Activated naive CD4-positive, alpha-beta T cell treated with anti-CD3 and anti-CD28 coated beads, Interleukin-2, amount 50 U/mL, for 16 hours (primary cell): ENCODE data around the gene TTC39B.
"Not testable (repeated sequence)": the region's sequence is repeated elsewhere in the genome, so short reads cannot be mapped to it uniquely, and the experiment has no call there.

Experiments
- DNase-seq: peaks from one replicate; pipeline ENCODE4 v3.0.0-alpha.2; 2020

Gene TTC39B

DNA sequence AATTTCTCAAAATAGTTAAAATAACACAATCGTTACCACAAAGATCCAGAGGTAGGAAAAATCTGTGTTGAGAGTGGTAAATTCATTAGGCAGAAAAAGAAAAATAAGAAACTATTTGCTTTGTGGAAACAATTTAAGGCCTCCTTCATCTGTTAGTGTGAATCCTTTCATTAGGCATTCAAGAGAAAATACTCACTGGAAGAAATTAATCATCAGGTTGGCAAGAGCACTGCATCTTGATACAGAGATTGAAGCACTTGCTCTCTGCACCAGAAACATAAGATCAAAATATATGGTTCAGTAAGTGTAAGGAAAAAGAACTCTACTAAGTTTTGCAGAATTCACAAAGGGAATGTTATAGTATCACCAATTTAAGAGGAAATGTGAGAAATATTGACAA lies 44.4 kb downstream of the TTC39B start:
- no peak for DNase-seq

DNA sequence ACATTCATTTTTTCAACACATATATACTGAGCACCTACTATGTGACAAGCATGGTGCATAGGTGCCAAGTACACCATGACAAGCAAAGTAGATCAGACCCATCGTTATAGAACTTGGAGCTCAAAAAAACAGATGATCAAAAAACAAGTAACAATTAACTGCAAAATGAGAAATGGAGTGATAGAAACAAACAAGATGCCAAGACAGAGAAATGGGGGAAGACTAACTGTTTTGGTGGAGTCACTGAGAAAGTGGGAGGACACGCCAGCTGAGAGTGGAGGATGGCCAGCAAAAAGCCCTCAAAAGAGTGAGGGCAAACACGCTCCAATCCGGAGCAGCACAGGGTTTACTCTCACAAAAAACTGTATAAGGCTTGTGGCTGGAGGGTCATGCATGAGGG lies 50.6 kb downstream of the TTC39B start:
- DNase-seq: no peak

DNA sequence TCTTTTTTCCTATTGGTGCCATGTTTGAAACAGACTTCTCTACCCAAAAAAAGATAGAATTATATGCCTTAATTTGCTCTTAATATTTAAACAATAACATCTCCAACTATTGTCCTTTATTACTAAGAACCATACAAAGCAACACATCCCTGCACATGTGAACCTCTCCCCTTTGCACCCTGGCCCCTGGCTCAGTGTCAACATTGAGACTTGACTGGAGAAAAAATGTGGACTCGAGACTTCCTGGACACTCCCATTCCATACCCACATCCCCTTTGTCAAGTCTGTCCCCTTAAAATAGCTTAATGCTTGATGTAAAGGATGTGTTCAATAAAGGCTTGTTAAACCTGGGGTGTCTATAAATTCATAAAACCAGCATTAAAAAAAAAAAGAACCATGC lies 53.2 kb downstream of the TTC39B start:
- no peak for DNase-seq

DNA sequence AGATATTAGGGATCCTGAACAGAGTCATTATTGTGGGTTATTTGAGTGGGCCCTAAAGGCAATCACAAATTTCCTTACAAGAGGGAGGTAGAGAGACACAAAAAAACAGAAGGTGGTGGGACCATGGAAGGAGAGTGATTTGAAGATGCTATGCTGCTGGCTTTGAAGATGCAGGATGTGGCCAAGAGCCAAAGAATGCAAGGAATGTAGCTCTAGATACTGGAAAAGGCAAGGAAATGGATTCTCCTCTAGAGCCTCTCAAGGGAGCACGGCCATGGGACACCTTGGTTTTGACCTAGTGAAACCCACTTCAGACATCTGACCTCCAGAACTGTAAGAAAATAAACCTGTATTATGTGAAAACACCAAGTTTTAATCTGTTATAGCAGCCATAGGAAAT lies 53.8 kb downstream of the TTC39B start:
- DNase-seq: no peak

DNA sequence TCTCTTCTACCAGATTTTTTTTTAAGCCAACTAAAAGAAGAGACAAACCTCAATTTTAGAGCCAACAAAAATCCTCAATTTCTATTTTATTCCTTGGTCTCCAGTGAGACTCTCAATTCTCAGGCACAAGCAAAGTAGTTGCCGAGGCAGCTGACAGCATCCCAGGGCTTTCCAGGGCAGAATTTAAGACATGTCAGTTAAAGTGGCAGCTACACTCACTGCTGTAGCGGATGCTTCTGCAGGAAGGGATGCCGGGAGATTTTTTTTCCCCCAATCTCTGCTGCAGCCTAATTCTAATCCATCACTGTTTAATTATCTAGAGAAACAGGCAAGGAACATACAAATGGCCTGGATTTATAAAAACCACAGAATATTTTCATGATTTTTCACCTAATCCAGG lies 57.0 kb downstream of the TTC39B start:
- no peak for DNase-seq

DNA sequence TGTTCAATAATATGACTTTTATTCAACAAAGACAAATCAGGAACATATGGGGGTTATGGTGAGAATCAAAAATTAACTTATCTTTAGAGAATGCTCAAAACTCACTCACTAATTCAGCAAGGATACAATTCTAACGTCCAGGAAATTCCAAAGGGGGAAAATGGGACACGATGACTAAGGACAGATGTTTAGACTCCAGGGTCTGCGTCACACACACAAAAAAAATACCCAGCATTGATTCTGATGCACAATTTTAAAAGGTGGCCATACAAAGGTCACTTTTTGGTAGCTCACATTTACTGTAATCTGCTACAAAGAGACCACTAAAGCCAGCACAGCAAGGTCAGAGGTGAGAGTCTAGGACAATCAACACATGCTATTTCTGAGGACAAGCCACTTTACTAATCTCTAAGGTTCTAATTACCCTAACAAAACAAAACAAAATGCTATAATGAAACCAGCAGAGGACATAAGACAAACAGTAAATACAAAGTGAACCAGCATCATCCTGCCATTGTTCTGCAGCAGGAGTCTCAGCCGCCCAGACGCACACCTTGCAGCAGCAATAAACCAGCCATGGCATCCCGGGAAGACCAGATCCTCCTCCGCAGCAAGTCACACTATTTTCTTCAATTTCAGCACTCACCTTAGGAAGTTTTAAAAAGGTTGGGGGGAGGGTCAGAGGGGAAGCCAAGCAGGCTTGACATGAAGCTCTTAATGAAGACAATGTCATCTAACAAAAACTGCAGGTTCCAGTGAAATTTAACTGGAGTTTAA lies 57.8 kb downstream of the TTC39B start:
- DNase-seq: no peak

DNA sequence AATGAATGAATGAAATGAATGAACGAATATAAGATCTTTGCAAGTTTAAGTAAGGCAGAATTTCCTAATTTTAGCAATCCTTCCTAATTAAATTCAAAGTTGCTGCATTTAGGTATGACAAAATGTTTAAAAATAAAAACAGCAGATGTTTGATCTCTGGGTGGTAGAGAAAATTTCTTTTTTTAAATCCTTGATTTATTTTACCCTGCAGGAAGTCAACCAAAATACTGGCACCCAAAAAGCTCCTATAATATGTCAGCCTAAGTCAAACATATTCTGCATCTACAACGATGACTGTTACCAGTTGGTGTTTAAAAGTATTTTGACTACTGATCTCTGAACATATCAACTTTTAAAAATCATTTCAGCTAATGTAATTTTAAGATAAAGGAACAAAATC lies 58.4 kb downstream of the TTC39B start:
- no peak for DNase-seq

DNA sequence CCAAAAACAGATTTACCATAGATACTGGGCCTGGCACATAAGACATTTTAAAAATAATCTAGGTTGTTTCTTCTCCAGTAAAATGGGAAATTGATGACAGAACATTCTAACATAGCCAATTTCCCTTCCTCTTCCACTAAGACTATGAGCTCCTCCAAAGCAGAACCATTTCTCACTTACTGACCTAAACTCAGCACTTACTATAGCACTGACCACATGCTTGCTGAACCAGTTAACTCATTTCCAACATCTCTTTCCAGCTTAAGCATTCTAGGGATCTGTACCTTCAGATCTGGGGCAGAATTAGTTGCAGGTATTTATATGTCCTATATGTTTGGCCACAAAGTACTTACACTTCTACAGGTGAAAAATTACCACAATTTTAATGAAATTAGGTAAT lies 58.9 kb downstream of the TTC39B start:
- no peak for DNase-seq

DNA sequence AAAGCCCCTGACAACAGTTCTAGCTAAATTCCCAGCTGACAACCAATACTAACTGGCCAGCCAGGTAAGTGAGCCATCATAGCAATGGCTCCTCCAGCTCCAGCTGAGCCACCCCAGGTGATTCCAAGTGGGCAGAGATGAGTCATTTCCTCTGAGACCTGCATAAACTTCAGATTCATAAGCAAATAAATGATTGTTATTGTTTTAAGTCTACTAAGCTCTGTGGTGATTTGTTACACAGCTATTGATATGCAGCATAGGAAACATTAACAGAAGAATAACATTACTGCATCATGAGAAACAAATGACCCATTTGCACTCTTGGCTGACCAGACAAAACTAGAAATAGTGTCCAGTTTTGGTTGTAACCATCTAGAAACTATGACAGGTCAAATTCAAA lies 60.3 kb downstream of the TTC39B start:
- DNase-seq: no peak

DNA sequence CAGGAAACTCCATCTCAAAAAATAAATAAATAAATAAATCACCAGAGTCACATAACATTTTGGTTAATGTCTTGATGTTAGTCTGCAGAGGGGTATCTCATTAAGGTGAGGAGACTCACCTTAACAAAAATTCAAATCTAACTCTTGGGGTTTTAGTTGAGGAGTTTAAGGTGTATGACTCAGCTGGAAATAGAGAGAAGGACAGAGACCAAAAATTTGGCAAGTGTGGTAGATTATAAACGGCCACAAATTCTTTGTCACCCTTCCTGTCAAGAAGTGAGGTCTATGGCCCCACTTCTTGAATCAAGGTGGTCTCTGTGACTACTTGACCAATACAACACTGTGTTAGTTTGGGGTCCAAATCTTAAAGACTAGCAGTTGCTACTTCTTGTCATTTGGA lies 60.8 kb downstream of the TTC39B start:
- DNase-seq: no peak

DNA sequence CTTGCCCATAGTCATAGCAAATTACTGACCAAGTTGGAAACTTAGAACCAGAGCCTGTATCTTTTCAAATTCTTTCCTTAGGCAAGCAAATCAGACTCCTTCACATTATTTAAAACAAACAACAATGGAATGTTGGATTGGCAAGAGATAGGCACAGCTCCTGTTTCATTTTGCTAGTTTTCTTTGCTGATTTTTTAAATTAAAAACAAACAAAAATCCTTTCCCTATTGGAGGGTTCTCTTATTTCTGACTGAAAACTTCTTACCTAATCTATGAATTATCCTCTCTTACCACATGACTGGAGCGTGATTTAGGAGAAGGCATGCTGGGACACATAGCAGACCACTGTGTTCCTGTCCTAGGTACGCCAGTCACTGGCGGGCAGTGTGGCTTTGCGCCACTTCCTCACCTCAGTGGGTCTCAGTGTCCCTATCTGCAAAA lies 63.0 kb downstream of the TTC39B start:
- DNase-seq: no peak

DNA sequence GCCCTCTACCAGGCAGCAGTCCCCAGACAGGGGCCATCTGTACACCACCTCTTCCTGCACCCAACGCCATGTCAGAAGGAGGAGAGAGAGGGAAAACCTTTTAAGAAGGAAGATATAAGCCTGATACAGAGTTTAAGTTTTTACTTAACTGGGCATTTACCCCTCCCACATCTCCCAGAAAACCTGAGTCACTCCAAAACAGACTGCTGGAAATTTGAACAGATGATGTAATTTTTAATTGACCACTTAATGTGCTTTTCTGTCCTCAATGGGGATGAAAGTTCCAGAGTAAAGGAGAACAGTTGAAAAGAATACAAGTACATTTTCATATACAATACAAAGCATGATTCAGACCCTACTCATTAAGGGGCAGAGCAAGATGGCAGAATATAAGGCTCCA lies 63.9 kb downstream of the TTC39B start:
- DNase-seq: no peak

DNA sequence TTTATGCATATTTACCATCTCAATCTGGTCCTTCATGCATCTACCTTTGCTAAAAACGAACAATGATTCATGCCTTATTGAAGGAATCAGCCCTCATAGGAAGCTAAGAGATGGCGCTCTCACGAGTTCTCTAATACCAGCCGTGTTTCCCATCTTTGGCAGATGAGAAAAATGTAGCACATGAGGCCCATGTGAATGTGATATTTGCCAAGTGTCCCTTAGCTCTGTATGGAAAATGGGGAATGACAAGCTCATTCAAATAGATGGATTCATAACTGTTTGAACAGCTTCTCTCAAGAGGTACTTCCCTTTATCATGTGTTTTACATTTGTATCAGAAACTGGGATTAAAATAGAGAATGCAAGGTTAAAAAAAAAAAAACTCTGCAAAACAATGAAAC lies 66.1 kb downstream of the TTC39B start:
- no peak for DNase-seq

DNA sequence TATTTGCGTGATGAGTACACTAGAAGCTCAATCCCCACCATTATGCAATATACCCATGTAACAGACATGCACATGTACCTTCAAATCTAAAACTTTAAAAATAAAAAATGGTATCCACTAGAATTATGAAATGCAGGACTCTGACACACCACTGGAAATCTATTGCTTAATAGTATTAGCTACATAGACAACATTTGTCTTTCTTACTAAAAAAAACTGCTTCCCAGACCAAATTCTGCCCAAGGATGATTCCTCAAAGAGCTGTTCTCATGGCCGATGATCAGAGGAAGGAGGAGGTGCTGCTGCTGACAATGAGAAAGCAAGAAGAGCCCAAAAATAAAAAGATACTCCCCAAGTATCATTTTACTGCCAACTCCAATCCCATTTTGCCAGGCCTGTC lies 67.2 kb downstream of the TTC39B start:
- no peak for DNase-seq

DNA sequence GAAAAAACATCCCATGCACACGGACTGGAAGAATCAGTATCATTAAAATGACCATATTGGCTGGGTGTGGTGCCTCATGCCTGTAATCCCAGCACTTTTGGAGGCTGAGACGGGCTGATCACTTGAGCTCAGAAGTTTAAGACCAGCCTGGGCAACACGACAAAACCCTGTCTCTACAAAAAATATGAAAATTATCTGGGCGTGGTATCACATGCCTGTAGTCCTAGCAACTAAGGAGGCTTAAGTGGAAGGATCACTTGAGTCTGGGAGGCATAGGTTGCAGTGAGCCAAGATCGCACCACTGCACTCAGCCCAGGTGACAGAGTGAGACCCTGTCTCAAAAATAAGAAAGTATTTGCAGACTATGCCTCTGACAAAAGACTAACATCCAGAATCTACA lies 68.4 kb downstream of the TTC39B start:
- DNase-seq: no peak

DNA sequence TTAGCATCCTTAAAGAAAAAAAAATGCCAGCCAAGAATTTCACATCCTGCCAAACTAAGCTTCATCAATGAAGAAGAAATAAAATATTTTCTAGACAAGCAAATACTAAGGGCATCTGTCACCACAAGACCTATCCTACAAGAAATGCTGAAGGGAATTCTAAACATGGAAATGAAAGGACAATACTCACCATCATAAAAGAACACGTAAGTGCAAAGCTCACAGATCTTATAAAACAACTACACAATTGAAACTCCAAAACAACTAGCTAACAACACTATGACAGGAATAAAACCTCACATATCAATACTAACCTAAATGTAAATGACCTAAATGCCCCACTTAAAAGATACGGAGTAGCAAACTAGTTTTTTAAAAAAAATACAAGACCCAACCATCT lies 71.4 kb downstream of the TTC39B start:
- DNase-seq: no peak

DNA sequence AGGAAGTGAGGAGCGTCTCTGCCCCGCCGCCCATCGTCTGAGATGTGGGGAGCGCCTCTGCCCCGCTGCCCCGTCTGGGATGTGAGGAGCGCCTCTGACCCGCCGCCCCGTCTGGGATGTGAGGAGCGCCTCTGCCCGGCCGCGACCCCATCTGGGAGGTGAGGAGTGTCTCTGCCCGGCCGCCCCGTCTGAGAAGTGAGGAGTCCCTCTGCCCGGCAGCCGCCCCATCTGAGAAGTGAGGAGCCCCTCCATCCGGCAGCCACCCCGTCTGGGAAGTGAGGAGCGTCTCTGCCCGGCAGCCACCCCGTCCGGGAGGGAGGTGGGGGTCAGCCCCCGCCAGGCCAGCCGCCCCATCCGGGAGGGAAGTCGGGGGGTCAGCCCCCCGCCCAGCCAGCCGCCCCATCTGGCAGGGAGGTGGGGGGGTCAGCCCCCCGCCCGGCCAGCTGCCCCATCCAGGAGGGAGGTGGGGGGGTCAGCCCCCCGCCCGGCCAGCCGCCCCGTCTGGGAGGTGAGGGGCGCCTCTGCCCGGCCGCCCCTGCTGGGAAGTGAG lies 73.0 kb downstream of the TTC39B start:
- not testable (repeated sequence) for DNase-seq

DNA sequence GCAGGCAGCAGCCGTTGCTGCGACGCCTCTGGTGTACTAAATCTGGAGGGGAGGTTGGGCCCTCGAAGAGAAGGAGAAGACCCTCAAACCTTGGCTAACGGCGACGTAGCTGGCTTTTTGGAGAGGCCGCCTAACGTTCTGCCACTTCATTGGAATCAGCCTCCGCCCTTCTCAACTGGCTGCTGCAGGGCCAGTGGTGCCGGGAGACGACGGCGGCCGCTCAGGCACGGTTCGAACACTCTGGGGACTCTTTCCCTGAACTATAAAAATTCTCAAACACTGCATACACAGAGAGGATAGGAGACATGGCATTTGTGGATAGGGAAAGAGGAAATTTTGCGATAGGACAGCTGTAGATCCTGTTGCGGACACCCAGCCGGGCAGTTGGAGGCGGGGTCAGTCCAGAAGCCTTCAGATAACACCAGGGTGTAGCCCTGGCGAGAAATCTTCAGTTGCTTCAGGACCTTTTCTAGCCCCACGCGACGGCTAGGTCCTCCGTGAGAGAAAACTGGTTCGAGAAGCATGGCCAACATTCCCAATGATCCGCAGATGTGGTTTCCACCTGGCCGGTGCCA lies 74.2 kb downstream of the TTC39B start:
- DNase-seq: not testable (repeated sequence)

DNA sequence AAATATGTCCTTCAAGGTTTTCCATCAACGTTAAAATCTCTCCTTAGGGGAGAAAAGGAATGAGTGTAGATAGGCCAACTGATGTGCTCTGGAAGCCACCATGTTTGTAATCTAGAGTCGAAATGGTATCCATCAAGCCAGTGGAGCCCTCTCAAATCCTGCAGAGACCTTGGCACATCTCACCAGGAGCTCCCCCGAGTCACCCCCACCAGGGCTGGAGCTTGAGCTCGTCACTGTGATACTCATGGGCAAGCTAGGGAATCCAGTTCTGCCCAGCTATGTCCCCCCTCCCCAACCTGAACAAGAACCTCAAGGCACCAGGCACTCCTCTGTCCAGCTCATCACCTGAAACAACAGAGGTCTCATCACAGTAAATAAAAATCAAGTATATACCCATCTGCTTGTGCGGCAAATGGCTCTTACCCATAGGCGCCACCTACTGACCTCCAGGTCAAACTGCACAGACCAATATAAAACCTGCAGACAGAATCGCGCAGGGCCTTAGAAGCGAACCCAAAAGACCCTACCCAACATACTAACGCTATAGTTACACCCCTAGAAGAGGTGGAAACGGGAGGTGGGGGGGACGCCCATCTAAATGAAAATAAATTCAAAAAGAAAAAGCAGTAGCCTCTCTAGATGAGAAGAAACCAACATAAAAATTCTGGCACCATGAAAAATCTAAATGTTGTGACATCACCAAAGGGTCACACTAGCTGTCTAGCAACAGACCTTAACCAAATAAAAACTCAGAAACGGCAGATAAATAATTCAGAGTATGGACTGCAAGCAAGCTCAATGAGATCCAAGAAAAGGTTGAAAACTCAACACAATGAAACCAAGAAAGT lies 75.0 kb downstream of the TTC39B start:
- DNase-seq: peak; percentile 18

DNA sequence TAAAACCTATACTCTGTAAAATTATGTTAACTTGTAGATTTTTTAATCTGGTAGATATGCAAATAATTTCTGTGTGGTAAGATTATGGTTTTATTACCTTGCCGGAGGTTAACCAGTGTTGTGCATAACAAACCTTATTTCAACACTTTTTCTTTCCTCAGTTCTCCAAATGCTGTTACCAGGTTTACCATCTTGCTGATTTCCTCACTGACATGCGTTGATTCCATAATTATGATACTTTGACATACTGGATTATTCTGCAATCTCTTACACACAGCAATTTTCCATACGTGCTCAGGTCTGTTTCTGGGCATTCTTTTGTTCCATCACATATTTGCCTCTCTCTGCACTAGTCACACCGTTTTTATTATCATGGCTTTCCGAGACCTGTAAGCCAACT lies 77.6 kb downstream of the TTC39B start:
- no peak for DNase-seq

DNA sequence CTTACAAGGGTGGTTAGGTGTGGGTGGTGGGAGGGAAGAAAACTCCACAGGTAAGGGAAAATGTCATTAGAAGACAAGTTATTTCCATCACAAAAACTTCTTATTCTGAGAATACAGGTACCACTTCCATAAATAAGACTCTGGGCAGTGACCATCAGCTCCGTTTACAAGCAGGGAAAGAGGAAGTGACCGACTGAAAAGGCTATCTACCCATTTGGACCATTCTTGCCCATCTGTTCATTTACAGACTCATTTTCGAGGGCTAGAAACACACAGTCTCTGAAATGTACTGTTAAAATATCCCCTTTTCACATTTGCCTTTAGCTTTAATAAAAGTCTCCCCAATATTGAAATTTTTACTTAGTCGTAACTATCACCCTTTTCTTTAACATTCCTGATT lies 79.5 kb downstream of the TTC39B start:
- DNase-seq: no peak

DNA sequence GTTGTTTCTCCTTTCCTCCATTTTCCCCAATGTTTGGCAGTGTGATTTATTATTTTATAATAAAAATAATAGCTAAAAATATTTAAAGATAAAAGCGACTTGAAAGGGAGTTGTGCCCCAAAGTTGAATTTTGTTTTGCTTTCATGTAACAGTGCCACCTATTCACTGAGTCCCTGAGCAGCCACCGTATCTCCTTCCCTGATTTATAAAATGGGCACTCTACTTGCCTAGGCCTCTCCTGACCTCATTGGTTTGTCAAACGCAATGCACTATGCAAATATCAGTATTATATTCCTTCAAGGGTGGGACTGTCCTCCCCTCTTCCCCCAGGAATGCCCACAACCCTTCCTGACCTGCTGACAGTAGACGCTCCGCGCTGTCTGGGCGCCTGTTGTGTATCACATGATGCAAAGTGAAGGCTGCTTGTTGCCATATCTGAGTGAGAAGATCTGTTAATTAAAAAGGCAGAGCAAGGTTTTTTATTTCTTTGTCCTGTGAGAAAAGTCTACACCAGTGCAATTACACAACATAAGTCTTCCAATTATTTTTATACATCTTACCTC lies 81.4 kb downstream of the TTC39B start:
- no peak for DNase-seq

DNA sequence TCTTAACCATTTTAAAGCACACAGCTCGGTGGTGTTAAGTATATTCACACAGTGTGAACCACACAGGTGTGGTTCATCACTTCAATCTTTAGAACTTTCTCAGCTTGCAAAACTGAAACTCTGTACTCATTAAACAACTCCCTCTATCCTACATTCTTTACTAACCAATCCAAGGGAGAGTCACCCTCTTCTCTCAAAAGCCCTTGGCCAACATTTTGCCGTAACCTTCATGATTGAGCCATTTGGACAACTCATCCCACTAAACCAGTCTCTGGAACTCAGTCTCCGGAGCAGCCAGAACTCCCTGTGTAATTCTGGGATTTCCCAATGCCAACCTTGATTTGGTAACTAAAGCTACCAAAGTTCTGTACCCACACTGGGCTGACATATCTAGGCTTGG lies 84.7 kb downstream of the TTC39B start:
- no peak for DNase-seq
